Activated CD8-positive, alpha-beta memory T cell treated with anti-CD3 and anti-CD28 coated beads, Interleukin-2, amount 50 U/mL, for 24 hours (primary cell): ENCODE data around the gene SUPT16H.
"Not testable (repeated sequence)": the region's sequence is repeated elsewhere in the genome, so short reads cannot be mapped to it uniquely, and the experiment has no call there.

Source experiments
- DNase-seq: peaks from one replicate; pipeline ENCODE4 v3.0.0-alpha.2; 2020; ENCODE audit errors: extremely low read depth

Gene SUPT16H

DNA sequence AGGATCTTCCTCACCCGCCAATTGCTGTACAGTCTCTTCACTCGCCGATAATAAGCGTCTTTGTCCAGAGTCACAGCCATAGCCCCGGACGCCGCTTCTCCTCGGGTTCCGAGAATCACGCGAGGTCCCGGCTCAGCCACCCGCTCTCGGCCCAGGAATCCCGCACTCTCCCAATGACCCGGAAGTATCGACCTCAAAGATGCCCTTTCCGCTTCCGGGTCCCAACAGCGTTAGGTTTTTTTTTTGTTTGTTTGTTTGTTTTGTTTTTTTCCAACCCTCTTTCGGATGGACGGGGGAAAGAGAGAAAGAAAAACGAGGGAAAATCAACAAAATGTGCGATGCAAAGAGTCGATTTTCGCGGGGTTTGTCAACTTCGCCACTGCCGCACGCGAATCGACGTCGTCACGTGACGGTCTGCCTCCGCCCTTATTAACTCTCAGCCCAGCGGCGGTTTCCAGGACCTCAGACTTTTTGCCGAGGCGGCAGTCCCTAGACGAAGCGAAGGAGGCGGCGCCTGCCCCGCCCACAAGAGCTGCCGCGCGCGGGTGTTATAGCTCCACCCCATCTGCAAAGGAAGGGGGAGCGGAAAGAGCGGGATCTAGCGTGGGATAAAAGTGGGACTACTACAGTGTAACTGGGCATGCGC lies at the start of gene SUPT16H:
TSS of gene SUPT16H (minus strand) at position 172 of the 646 bp plus-strand sequence. CDS start at position 80, 92 bp downstream.
- peak; percentile 92 for DNase-seq

GRCh38 chr14:21431126-21431525 lies 47.3 kb upstream of the SUPT16H start:
- no peak for DNase-seq

DNA sequence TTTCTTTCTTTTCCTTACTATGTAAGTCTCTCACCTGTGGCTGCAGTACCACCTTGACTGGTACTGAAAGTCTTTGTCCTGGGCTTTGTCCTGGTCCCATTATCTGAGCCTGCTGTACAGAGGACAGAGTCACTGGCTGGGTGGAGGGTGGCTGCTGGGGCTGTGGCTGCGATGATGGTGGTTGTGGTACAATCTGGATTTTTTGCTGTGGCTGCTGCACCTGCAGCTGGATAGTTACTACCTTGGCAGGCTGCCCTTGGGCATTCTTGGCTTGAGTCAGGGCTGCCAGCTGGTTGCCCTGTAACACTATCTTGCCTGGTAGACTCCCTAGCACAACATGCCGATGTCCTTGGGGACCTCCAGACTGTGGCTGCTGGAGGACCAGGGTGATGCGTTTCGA lies 45.1 kb upstream of the SUPT16H start:
- no peak for DNase-seq

GRCh38 chr14:21426692-21427091 lies 42.9 kb upstream of the SUPT16H start:
- no peak for DNase-seq

DNA sequence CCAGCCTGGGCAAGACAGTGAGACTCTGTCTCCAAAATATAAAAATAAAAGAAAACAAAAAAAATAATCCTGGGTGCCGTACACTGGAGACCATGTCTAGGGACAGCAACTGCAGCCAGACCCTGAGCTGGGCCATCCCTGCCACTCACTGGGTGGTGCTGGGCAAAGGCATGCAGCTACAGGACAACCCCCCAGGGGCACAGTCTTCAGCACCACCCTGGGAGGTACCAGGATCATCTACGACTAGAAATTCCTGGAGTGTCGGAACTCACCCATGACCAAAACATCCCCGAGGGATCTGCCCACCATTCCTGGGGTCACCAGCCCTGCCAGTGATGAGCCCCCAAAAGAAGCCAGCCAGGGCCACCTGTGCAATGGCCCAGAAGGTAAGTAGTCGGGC lies 35.7 kb upstream of the SUPT16H start:
- DNase-seq: no peak

- DNase-seq: no peak
Observed at GRCh38 chr14:21415329-21415728, 31.5 kb upstream of the SUPT16H start.

GRCh38 chr14:21414137-21414631 lies 30.4 kb upstream of the SUPT16H start:
- DNase-seq: no peak

DNA sequence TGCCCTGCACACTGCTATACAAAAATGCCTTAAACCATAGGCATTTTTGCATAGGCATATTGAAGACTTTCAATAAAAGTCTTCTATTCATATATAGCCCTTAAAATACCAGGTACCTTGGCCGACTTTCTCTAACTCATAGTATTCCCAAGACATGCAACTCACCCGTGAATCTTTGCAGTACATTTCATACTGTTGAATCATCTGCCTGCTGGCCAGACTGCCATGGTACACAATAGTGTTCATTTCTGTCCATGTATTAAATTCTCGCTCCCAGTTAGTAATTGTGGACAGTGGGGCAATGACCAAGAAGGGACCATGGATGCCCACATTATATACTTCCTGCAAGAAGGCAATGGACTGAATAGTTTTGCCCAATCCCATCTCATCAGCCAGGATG lies 24.3 kb upstream of the SUPT16H start:
- DNase-seq: no peak

DNA sequence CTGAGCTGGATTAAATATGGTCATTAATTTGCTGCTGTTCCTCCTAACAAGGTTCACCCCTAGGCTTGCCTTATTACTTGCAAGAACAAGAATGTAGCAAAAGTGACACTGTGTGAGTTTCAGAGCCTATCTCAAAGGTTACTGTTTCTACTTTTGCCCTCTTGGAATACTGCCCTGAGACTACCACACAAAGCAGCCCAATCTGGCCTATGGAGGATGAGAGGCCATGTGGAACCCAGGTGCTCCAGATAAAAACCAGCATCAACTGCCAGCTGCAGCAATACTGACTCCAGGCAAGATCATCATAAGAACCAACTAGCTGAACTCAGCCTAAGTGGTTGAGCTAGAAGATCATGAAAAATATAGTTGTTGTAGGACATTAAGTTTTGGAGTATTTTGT lies 22.4 kb upstream of the SUPT16H start:
- DNase-seq: no peak

DNA sequence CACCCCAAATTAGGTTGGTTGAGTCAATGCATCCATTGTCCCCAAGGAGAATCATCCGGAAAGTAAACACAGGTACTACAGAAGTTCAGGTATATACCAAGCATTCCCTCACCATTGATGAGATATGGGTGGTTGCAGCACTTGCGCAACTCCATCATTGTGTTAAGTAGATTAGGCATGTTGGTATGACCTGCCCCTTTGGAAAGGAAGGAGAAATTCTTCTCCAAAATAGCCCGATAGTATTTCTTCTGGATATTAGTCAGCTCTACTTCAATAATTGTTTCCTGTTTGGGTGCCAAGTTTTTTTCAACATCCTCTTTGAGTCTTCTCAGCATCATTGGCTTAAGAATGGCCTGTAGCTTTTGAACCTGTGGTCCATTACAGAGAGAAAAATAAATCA lies 21.3 kb upstream of the SUPT16H start:
- DNase-seq: no peak

DNA sequence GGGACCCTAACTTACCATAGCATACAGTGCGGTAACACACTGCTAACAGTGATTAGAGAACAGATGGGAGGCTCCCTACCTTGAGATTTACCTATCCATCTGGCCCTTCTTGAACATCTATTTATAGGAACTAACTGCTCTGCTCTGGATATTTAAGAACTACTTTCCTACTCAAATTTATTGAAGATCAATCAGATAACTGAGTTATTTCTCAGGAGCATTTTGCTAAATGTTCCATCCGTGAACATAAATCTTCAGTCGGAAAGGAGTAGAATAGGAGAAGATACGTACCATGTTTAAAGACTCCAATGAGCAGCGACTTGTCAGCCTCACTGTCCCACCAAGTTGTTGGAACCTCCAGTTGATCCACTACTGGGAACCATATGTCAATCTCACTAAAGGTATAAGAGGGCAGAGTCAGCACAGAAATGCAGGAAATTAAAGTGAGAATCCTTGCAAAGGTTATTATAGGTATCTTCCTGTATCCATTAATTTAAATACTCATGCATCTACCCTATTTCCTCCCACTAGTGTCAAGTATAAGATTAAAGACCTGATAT lies 15.6 kb upstream of the SUPT16H start:
- DNase-seq: no peak

DNA sequence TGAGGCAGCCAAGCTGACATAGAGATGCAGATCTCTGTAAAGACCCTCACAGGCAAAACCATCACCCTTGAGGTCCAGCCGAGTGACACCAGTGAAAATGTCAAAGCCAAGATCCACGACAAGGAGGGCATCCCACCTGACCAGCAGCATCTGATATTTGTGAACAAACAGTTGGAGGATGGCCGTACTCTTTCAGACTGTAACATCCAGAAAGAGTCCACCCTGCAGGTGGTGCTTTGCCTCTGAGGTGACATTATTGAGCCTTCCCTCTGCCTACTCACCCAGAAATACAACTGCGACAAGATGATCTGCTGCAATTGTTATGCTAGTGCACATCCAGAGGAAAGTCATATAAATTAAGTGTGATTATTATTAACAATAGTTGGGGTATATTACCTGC lies 15.1 kb upstream of the SUPT16H start:
- DNase-seq: no peak

- no peak for DNase-seq
Observed at GRCh38 chr14:21395450-21395849, 11.6 kb upstream of the SUPT16H start.

GRCh38 chr14:21385188-21385904 lies 1.5 kb upstream of the SUPT16H start:
- DNase-seq: no peak

DNA sequence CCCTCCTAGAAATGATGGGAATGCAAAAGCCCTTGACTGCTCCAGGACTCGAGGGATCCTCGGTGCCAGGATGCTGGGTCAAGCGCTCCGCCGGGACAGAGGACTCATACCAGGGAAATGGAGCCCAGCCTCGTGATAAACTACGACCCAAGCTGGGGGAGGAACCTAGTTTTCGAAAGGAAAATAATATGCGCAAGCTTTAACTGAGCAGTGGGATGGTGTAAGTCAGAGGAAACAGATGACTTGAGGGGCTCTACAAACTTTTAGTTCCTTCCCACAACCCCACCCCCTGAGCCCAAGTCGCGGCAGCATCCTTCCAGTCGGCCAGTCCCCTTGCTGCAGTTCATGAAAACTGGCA lies 654 bp upstream of the SUPT16H start:
- DNase-seq: no peak

GRCh38 chr14:21382886-21383847 lies 652 bp downstream of the SUPT16H start:
- DNase-seq: no peak

DNA sequence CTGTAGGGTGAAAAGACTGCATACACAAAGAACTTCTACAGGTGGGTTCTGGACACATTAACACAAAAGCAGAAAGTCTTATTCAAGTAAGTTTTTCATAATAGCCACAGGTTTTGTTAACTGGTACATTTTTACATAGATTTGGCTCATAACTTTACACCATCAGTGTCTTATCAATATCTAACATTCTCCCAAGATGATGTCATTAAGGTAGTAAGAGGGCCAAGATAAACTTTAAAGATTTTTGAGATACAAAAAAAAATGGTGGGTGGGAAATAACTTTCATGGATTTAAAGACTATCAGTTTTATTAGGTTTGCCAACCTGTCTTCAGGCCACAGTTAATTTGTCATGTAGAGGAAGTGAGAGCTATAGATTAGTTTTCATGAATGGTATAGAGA lies 1.7 kb downstream of the SUPT16H start:
- DNase-seq: no peak

- no peak for DNase-seq
Observed at GRCh38 chr14:21379338-21379737, 4.5 kb downstream of the SUPT16H start.

DNA sequence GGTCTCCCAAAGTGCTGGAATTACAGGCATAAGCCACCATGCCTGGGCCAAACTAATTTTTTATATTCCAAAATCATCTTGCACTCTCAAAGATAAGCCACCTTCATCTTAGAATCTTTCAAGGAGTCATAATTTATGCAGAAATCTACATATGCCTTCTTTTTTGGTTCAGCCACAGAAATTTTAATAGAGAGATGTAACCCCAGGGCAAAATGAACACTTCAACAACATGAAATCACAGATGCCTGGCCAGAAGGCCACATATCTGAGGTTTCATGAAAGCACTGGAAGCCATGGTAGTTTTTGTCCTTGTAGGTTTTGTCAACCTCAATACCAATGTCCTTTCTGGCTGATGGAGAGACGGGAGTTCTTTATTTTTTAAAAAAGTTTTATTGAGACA lies 9.8 kb downstream of the SUPT16H start:
- no peak for DNase-seq

- not testable (repeated sequence) for DNase-seq
Observed at GRCh38 chr14:21372814-21373213, 11.0 kb downstream of the SUPT16H start.

- no peak for DNase-seq
Observed at GRCh38 chr14:21369949-21370679, 13.7 kb downstream of the SUPT16H start.
